SK-N-SH (cell line): ENCODE measurements around the gene PPL.

Experiments used
- GABPA ChIP-seq: IDR thresholded peaks from 2 replicates; pipeline ENCODE4 v1.4.0; 2012; ENCODE audit warnings: low read depth, mild to moderate bottlenecking
- RCOR1 ChIP-seq: fragments of 150-350 bp; IDR thresholded peaks from 2 replicates; pipeline ENCODE4 v1.6.1; 2017; ENCODE audit warnings: antibody characterized with exemption, low read length
- SMC3 ChIP-seq: IDR thresholded peaks from 2 replicates; pipeline ENCODE4 v1.6.1; 2012; ENCODE audit warnings: low read depth, low read length, improper control_type of control experiment
- TF ChIP-seq, protein P1 (sequence below): fragments of 200-600 bp; sonication (generic); IDR thresholded peaks from 2 replicates; pipeline ENCODE4 v1.6.1; 2017; ENCODE audit warnings: antibody characterized with exemption, mild to moderate bottlenecking, moderate library complexity
- TF ChIP-seq, protein P2 (sequence below): IDR thresholded peaks from 2 replicates; pipeline ENCODE4 v1.4.0; 2012; ENCODE audit warnings: low read depth

DNA sequence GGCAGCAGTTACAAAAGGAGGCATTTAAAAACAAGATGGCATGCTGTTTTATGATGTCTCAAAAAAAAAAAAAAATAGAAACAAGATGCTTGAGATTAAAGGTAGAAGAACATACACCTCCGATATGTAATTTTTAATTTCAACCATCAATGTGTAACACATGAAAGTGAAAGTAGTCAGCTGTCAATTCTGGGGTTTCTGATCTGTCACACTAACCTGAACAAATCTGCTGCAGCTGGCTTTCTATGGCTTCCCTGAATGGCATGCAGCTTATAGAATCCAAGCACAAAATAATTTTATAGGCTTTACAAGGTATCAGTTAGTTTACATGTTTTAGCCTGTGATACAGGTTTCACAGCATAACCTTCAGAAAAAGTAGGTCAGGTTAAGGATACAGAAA lies 103.4 kb downstream of the PPL start:
- TF ChIP-seq GABPA (no peak), RCOR1 (no peak), SMC3 (no peak)
- TF ChIP-seq, protein P1, sequence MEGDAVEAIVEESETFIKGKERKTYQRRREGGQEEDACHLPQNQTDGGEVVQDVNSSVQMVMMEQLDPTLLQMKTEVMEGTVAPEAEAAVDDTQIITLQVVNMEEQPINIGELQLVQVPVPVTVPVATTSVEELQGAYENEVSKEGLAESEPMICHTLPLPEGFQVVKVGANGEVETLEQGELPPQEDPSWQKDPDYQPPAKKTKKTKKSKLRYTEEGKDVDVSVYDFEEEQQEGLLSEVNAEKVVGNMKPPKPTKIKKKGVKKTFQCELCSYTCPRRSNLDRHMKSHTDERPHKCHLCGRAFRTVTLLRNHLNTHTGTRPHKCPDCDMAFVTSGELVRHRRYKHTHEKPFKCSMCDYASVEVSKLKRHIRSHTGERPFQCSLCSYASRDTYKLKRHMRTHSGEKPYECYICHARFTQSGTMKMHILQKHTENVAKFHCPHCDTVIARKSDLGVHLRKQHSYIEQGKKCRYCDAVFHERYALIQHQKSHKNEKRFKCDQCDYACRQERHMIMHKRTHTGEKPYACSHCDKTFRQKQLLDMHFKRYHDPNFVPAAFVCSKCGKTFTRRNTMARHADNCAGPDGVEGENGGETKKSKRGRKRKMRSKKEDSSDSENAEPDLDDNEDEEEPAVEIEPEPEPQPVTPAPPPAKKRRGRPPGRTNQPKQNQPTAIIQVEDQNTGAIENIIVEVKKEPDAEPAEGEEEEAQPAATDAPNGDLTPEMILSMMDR = no peak
- TF ChIP-seq, protein P2, sequence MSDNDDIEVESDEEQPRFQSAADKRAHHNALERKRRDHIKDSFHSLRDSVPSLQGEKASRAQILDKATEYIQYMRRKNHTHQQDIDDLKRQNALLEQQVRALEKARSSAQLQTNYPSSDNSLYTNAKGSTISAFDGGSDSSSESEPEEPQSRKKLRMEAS = no peak
